ENCODE measurements around the gene AIPL1.

The AIPL1 gene

GRCh38 chr17:6448473-6448872 lies 13.6 kb upstream of the AIPL1 start:
- DNase-seq = no peak

DNA sequence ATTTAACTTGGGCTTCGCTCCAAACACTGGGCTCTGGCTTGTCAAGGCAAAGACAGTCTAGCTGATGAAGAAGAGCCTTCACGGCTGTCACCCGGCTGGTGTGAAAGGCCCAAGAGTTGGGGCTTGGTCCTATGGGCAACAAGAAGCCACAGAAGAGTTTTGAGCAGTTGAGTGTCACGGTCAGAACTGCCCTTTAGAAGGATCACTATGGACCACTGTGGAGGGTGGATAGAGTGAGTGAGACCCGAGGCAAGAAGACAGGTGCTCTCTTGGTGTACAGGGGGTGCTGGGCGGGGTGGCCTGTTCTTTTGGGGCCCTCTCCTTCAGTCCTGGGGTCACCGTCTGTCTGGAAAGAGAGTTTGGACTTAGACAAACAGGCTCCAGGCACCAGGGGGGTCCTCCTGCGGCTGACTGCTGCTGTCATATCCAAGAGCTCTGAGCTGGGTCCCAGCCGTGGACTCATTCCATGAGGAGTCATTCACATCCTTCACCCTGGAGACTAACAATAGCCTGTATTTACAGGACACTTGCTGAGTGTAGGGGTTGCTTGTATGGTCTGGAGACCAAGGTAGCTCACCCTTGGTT lies 11.7 kb upstream of the AIPL1 start:
- DNase-seq = no peak

GRCh38 chr17:6444571-6445335 lies 9.8 kb upstream of the AIPL1 start:
- no peak for DNase-seq

- DNase-seq = peak; percentile 92
Measured at GRCh38 chr17:6443692-6444570, 9.0 kb upstream of the AIPL1 start, which contains the start of gene PIMREG. PIMREG (plus strand) TSS chr17:6444455; CDS start chr17:6445111, 656 bp downstream.

GRCh38 chr17:6442775-6443174 lies 7.9 kb upstream of the AIPL1 start:
- no peak for DNase-seq

DNA sequence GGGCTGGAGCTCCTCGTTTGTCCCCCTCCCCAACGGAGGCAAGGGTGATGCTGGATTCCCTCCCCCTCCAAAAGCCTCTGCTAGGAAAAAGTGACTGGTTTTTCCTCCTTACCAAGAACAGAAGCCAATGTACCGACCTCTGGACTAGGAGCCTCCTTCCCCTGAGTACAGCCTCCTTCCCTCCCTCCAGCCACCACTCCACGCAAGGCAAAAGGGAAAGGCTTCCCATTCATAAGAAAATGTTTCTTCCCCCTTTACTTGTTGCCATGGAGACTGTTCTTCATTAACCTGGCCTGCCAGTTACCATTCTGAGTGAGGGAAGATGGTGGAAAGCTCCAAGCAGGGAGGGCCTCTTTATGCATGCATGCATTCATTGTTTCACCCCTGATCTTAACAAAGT lies 5.0 kb upstream of the AIPL1 start:
- DNase-seq = no peak

DNA sequence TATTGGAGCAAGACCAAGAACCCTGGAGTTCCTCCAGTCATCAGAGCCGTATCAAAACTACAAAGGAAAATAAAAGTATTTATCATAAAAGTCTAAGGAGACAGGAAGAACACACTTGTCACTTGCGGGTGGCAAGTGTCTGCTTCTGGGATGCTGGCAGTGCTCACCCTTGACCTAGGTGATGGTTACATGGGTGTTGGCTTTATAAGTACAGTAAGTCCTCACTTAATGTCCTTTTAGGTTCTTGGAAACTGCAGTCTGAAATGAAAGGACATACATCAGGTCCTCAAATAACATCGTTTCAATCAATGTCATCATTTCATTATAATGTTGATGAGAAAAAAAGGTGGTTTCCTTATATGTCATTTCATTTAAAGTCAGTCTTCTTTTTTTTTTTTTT lies 3.0 kb upstream of the AIPL1 start:
- DNase-seq = no peak

GRCh38 chr17:6437466-6437865 lies 2.5 kb upstream of the AIPL1 start:
- DNase-seq = no peak

GRCh38 chr17:6435968-6436367 lies 1.0 kb upstream of the AIPL1 start:
- DNase-seq = peak; percentile 36

DNA sequence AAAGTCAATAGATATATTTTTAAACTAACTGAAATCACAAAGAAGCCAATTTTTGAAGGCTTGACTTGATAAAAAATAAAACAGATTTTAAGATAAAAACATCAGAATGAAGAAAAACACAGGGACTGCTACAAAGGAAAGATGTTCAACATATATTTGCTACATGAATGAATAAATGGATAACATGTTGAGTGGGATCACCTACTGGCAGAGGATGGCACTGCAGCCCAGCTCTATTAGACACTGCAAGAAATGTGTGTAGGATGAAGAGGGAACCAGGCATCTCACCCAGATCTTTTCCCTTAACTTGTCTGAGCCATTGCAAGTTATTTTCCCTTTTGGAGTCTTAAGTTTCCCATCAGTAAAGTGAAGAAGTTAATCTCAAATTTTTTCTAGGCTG lies 4.2 kb downstream of the AIPL1 start:
- no peak for DNase-seq

GRCh38 chr17:6429266-6429665 lies 5.7 kb downstream of the AIPL1 start:
- DNase-seq = no peak

DNA sequence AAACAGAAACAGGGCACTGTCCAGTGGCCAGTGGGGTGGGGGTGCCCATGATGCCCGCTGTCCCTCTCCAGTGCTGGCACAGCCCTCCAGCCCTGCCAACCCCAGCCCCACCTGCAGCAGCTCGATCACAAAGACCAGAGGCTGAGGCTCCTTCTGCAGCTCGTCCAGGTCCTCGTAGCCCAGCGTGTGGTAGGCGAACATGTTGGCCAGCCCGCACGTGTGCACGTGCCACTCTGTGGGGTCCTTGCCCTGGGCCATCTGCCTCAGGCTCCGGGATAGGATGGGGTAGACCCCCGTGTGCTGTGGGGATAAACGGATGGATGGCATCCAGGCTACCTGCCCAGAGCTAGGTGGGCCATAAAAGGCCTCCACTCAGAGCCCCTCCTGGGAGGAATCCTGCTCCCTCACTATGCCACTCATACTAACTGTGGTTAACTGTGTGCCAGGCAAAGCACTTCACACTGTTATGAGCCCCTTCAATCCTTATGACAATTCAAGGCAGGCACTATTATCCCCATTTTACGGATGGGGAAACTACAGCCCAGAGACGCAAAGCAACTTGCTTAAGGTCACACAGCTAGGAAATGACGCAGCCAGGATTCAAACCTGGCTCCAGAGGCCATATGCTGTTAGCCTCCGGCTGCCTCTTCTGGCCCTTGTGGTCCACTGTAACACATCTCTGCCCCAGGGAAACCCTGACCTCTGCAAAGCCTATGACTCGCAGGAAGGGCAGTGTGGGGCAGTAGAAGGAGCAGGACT lies 6.5 kb downstream of the AIPL1 start:
- no peak for DNase-seq

- no peak for DNase-seq
Measured at GRCh38 chr17:6427279-6427781, 7.6 kb downstream of the AIPL1 start.

- no peak for DNase-seq
Measured at GRCh38 chr17:6426356-6427101, 8.4 kb downstream of the AIPL1 start.

GRCh38 chr17:6425407-6425806 lies 9.5 kb downstream of the AIPL1 start:
- DNase-seq = no peak

GRCh38 chr17:6423931-6424330 lies 11.0 kb downstream of the AIPL1 start:
- no peak for DNase-seq

DNA sequence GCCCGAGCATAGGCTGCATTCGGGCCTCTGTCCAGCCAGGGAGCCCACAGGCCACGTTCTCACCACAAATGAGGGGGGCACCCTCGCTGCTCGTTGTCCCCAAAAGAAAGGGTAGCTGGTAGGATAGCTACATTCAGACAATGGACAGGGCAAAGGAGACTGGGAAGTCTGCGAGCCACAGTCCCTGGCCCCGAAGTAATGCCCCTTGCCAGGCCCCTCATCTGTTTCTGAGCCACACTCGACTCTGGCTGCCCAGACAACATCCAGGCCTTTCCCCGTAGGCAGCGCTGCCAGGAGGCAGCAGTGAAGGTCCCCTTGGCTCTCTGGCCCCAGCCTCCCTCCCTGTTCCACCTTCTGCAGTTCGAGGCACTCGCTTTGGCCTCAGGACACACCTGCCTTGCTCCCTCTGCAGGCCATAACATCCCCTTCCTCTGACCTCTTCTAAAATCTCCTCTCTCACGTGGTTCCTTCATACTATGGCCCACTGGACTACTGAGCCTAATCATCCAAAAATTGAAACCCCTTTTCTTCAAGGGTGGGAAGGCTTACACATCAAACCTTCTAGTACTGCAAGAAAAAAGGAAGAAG lies 12.2 kb downstream of the AIPL1 start:
- no peak for DNase-seq

DNA sequence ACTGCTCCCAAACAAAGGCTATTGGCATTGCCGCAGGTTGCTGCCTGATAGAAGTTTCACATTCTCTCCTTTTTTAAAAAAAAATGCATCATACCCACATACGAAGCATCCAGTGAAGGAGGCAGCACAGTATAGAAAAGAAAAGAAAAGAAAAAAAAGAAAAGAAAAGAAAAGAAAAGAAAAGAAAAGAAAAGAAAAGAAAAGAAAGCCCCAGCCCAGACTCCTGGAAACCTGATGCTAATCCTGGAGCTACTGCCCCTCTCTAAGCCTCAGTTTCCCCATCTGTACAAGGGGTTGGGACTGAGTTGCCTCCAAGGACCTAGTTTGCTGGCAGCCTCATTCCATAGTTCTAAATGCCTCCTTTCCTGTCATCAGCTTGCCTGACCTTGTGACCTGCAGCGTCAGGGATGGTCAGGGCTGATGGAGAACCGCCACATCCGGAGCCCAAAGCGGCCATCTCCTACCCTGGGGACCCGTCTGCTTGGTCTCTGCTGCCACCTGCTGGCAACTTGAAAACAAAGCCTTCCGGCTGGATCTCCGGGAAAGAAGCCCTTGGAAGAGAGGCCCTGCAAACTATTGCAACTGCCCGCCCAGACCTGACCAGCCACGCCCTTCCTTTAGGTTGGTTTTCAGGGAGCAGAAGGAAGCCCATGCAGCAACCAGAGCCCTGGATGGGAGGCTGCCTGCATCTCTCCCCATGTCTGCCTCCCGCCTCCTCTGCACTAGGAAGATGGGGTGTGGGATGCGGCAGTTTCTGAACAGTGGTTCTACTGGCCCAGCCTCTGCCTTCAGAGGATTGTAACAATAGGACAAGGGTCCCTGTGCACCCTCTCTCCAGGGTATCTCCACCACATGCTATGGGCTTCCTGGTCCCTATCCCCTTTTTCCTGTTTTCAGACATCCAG lies 13.0 kb downstream of the AIPL1 start:
- DNase-seq = peak; percentile 48

DNA sequence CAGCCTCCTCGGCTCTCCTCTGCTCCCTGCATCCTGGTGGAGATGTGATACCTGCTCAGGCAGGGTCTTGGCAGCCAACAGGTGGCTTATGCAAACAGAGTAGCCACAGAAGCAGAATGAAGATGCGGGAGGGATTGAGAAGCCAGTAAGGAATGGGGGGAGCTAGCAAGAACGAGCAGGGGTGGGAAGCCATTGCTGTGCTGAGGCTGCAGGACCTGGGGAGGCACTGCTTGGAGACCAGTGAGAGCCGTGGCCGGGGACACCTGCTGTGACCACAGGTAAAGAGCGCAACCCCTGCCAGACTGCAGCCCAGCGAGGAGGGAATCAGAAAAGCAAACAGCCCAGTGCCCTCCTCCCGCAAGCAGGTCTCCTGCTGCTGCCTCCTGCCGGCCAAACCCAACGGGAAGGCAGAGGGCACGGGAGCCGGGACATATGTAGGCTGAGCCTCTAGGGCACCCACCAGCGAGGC lies 14.7 kb downstream of the AIPL1 start:
- peak; percentile 38 for DNase-seq

- DNase-seq = no peak
Measured at GRCh38 chr17:6415616-6416015, 19.3 kb downstream of the AIPL1 start.

Data from DMS79 (cell line).